Inflammatory macrophage (primary cell): Measurements from ENCODE around the gene CEP250.
"Not testable (repeated sequence)": the region's sequence is repeated elsewhere in the genome, so short reads cannot be mapped to it uniquely, and the experiment has no call there.

ENCODE experiments used
- DNase-seq, 2 donors: peaks; one replicate each; pipeline ENCODE4 v3.0.0-alpha.2; 2020 to 2022

Gene CEP250

GRCh38 chr20:35497780-35498189 is 42.4 kb downstream of the CEP250 start:
- no peak for DNase-seq

GRCh38 chr20:35499271-35499670 is 43.9 kb downstream of the CEP250 start:
- DNase-seq, result no peak

GRCh38 chr20:35502352-35502751 is 47.0 kb downstream of the CEP250 start:
- DNase-seq, result peak; percentile 32 to 59

GRCh38 chr20:35503281-35503680 is 47.9 kb downstream of the CEP250 start:
- DNase-seq, result no peak

- DNase-seq, result no peak
Measured at GRCh38 chr20:35503841-35504561, 48.6 kb downstream of the CEP250 start.

GRCh38 chr20:35504751-35505150 is 49.4 kb downstream of the CEP250 start:
- DNase-seq, result no peak

GRCh38 chr20:35506179-35506578 is 50.8 kb downstream of the CEP250 start:
- no peak for DNase-seq

GRCh38 chr20:35506872-35507638 is 51.7 kb downstream of the CEP250 start:
- DNase-seq, result no peak

GRCh38 chr20:35508493-35509218 is 53.3 kb downstream of the CEP250 start:
- DNase-seq, result no peak

- no peak for DNase-seq
Measured at GRCh38 chr20:35510951-35511735, 55.7 kb downstream of the CEP250 start.

GRCh38 chr20:35511814-35512420 is 56.5 kb downstream of the CEP250 start:
- no peak for DNase-seq

GRCh38 chr20:35514371-35514932 is 59.1 kb downstream of the CEP250 start:
- no peak for DNase-seq

GRCh38 chr20:35515341-35515740 is 59.9 kb downstream of the CEP250 start:
- DNase-seq, result no peak

- DNase-seq, result no peak
Measured at GRCh38 chr20:35515949-35516645, 60.7 kb downstream of the CEP250 start.

- no peak for DNase-seq
Measured at GRCh38 chr20:35517125-35517524, 61.7 kb downstream of the CEP250 start.

- not testable (repeated sequence) for DNase-seq
Measured at GRCh38 chr20:35517767-35518166, 62.4 kb downstream of the CEP250 start.

GRCh38 chr20:35518955-35519354 is 63.6 kb downstream of the CEP250 start:
- no peak for DNase-seq

GRCh38 chr20:35523298-35523888 is 68.0 kb downstream of the CEP250 start:
- peak in 1 of 2 donors; percentile 11 for DNase-seq

GRCh38 chr20:35525639-35526038 is 70.2 kb downstream of the CEP250 start:
- DNase-seq, result no peak

- no peak for DNase-seq
Measured at GRCh38 chr20:35527122-35527769, 71.8 kb downstream of the CEP250 start.
